HL-60 (cell line): Measurements from ENCODE around the gene SOX30.

Source experiments
- CTCF ChIP-seq: IDR thresholded peaks from one replicate; pipeline ENCODE4 v1.5.1; 2011; ENCODE audit warnings: low read length, control low read depth, inconsistent platforms; ENCODE audit not compliant: insufficient read depth
- REST ChIP-seq: IDR thresholded peaks from 2 replicates; pipeline ENCODE4 v1.6.1; 2012; ENCODE audit warnings: low read depth; ENCODE audit not compliant: insufficient replicate concordance
- SPI1 ChIP-seq: IDR thresholded peaks from 2 replicates; pipeline ENCODE4 v1.6.1; 2012; ENCODE audit warnings: low read depth, mild to moderate bottlenecking, borderline replicate concordance

GRCh38 chr5:157624144-157624543 is 28.1 kb downstream of the SOX30 start:
- TF ChIP-seq CTCF (no peak), SPI1 (no peak), REST (no peak)
